Measurements from ENCODE around the gene DOHH.

DNA sequence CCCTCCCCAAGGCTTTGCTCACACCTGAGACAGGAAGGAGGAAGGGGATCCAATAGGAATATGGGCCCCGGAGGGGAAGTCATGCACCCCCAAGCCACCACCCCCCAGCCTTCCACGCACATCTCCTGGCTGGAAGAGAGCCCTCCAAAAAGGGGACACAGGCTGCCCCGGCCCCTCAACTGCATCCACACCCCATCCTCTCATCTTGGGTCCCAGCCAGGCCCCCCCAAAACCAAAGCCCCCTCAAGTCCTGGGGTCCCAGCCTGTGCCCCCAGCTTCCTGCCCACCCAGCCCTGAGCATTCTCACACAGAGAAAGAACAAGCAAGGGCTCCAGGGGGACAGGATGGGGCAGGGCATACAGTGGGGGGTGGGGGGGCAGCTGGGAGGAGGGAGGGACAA, 32.3 kb downstream of the DOHH start:
- TF ChIP-seq CTCF (IDR thresholded peaks at IDR 0.05; ENCODE audit: low read length) (no peak), EZH2 (IDR thresholded peaks at IDR 0.05; ENCODE audit: borderline replicate concordance, low read length) (no peak)
